K562 (cell line): Measurements from ENCODE around the gene AJM1. TPM values are rescaled to one million over a fixed set of nuclear protein-coding genes. Genes with fewer than 3 reads are reported as not detected.
A peak's percentile ranks its signal among the peaks of the same experiment; 100 is the strongest.

Experiments
- ATAC-seq: fragments of 200-7000 bp; cut with Tn5 transposase; 3 replicates; pipeline ENCODE4 v1.9.1; 2020; ENCODE audit warnings: moderate library complexity
- BruUV-seq: library from RNA; stranded (reverse); fragments of 400-500 nt; replicated peaks from 2 replicates; lab custom pipeline; 2021; lab: Mats Ljungman, UMichigan
- CTCF ChIA-PET: fragments of 300-600 bp; formaldehyde crosslinking; extraction: SDS; loops from one replicate; lab custom pipeline; 2021; ENCODE audit warnings: low intra/inter-chr PET ratio; lab: Yijun Ruan, JAX
- POLR2A ChIA-PET: fragments of 300-600, 350-650 bp; sonication (Branson Sonifier 250); formaldehyde crosslinking; extraction: SDS; loops from one replicate; lab custom pipeline; 2021; ENCODE audit warnings: antibody characterized with exemption, inconsistent platforms; lab: Yijun Ruan, JAX
- DNase-seq, 4 experiments: peaks; one replicate each; pipeline versions ENCODE4 v3.0.0 to v3.0.0-alpha.2; 2011 to 2018; ENCODE audit warnings: low spot score in 3 of 4, mixed read lengths in 3 of 4; ENCODE audit errors: extremely low read depth in 1 of 4
- FAIRE-seq: peaks from 2 replicates; lab custom pipeline; 2011; peaks lifted over from hg19 to GRCh38; lab: Jason Lieb, UNC
- H2AFZ ChIP-seq: 2 replicates; pipeline ENCODE4 v1.6.0; 2011; ENCODE audit warnings: low read depth, low read length, control low read depth, inconsistent platforms
- H3K27ac ChIP-seq: fragments of 200-600 bp; 3 replicates; pipeline ENCODE4 v1.8.0; 2011; ENCODE audit warnings: low read depth, mild to moderate bottlenecking, control low read depth, inconsistent platforms, low read length, moderate library complexity, mixed read lengths; ENCODE audit errors: extremely low read depth
- H3K27me3 ChIP-seq, 2 experiments: fragments of 300-600 bp in 1 of 2; 2 replicates in 1 of 2; 3 replicates in 1 of 2; pipeline versions ENCODE4 v1.6.0 to v1.8.0; 2011; ENCODE audit warnings: inconsistent platforms in 2 of 2, low read length in 2 of 2, mild to moderate bottlenecking in 1 of 2, mixed read lengths in 1 of 2, moderate library complexity in 1 of 2; ENCODE audit not compliant: control insufficient read depth in 2 of 2, insufficient read depth in 2 of 2
- H3K36me3 ChIP-seq: fragments of 300-600 bp; 3 replicates; pipeline ENCODE4 v1.8.0; 2011; ENCODE audit warnings: mild to moderate bottlenecking, low read length, inconsistent platforms; ENCODE audit not compliant: control insufficient read depth, insufficient read depth
- H3K4me1 ChIP-seq, 2 experiments: fragments of 200-600 bp in 1 of 2; replicated peaks in 1 of 2; 2 replicates in 1 of 2; 3 replicates in 1 of 2; pipeline versions ENCODE4 v1.5.1 to v1.8.0; 2011; ENCODE audit warnings: inconsistent platforms in 2 of 2, low read length in 2 of 2, mild to moderate bottlenecking in 1 of 2, mixed read lengths in 1 of 2, moderate library complexity in 1 of 2; ENCODE audit not compliant: control insufficient read depth in 2 of 2, insufficient read depth in 2 of 2
- H3K4me2 ChIP-seq: 2 replicates; pipeline ENCODE4 v1.6.1; 2011; ENCODE audit warnings: low read length, control low read depth, inconsistent platforms, mixed read lengths; ENCODE audit not compliant: insufficient read depth
- H3K4me3 ChIP-seq: fragments of 200-600 bp; sonication (generic), shearing (Covaris generic); 2 replicates; pipeline ENCODE4 v1.5.1; 2016; ENCODE audit warnings: control low read depth, inconsistent platforms
- H3K79me2 ChIP-seq: fragments of 200-600 bp; 3 replicates; pipeline ENCODE4 v1.8.0; 2011; ENCODE audit warnings: low read length, inconsistent platforms; ENCODE audit not compliant: control insufficient read depth, insufficient read depth
- H3K9ac ChIP-seq, 2 experiments: 2 replicates each; pipeline versions ENCODE4 v1.6.0 to v1.6.1; 2011; ENCODE audit warnings: low read depth in 2 of 2, low read length in 2 of 2, control low read depth in 1 of 2, inconsistent platforms in 1 of 2, mild to moderate bottlenecking in 1 of 2, mixed read lengths in 1 of 2; ENCODE audit not compliant: insufficient read depth in 1 of 2
- H3K9me1 ChIP-seq: one replicate; pipeline ENCODE4 v1.6.0; 2011; ENCODE audit warnings: inconsistent platforms, mild to moderate bottlenecking, low read length, moderate library complexity; ENCODE audit not compliant: control insufficient read depth, insufficient read depth
- H3K9me3 ChIP-seq: replicated peaks from 2 replicates; pipeline ENCODE4 v1.5.1; 2011; ENCODE audit warnings: low read depth, low read length, inconsistent platforms; ENCODE audit not compliant: control insufficient read depth, insufficient read depth
- H4K20me1 ChIP-seq: replicated peaks from 2 replicates; pipeline ENCODE4 v1.6.1; 2011; ENCODE audit warnings: low read length, inconsistent platforms, mixed read lengths; ENCODE audit not compliant: control insufficient read depth, insufficient read depth
- ADNP ChIP-seq: fragments of 200-800 bp; sonication (Bioruptor generic); IDR thresholded peaks from 2 replicates; pipeline ENCODE4 v1.6.1; 2016; ENCODE audit warnings: missing genetic modification characterization, missing compliant biosample characterization
- ATF7 ChIP-seq: fragments of 450-650 bp; IDR thresholded peaks from 2 replicates; pipeline ENCODE4 v1.7.1; 2014; ENCODE audit warnings: mild to moderate bottlenecking, moderate library complexity
- CCNT2 ChIP-seq: IDR thresholded peaks from 2 replicates; pipeline ENCODE4 v1.6.1; 2011; ENCODE audit warnings: borderline replicate concordance, low read depth, mild to moderate bottlenecking, moderate library complexity, mixed read lengths, low read length; ENCODE audit not compliant: insufficient read length; ENCODE audit errors: extremely low read depth
- CHD1 ChIP-seq: fragments of 200-600 bp; sonication (generic); IDR thresholded peaks from one replicate; pipeline ENCODE4 v1.6.1; 2012; ENCODE audit warnings: mild to moderate bottlenecking, moderate library complexity, low read length, inconsistent platforms
- CTCF ChIP-seq, 3 experiments: IDR thresholded peaks in 2 of 3; conservative IDR thresholded peaks in 1 of 3; 2 replicates each; pipeline ENCODE4 v1.5.1; 2011 to 2012; ENCODE audit warnings: low read length in 3 of 3, mild to moderate bottlenecking in 3 of 3, control low read depth in 2 of 3, improper control_type of control experiment in 1 of 3, inconsistent platforms in 1 of 3, low read depth in 1 of 3, mixed read lengths in 1 of 3, moderate library complexity in 1 of 3; ENCODE audit not compliant: insufficient read depth in 2 of 3
- ETS2 ChIP-seq: IDR thresholded peaks from 2 replicates; pipeline ENCODE4 v1.6.1; 2016; ENCODE audit warnings: borderline replicate concordance, missing genetic modification characterization, mild to moderate bottlenecking, moderate library complexity, missing compliant biosample characterization; ENCODE audit not compliant: poor library complexity, severe bottlenecking
- MAX ChIP-seq: sonication (generic); formaldehyde crosslinking; IDR thresholded peaks from 2 replicates; pipeline ENCODE4 v1.9.0; 2022; ENCODE audit warnings: mild to moderate bottlenecking, missing genetic modification reagents
- RBFOX2 ChIP-seq: fragments of 200-400 bp; formaldehyde crosslinking; IDR thresholded peaks from 2 replicates; pipeline ENCODE4 v1.6.1; 2017; ENCODE audit warnings: low read depth, mild to moderate bottlenecking, low read length, moderate library complexity
- SAP30 ChIP-seq: fragments of 200-600 bp; sonication (generic); IDR thresholded peaks from 2 replicates; pipeline ENCODE4 v1.6.1; 2012; ENCODE audit warnings: borderline replicate concordance, low read depth, mild to moderate bottlenecking, moderate library complexity, low read length, control low read depth, inconsistent platforms; ENCODE audit not compliant: insufficient read depth, poor library complexity, severe bottlenecking
- STAG1 ChIP-seq: sonication (generic); formaldehyde crosslinking; IDR thresholded peaks from 2 replicates; pipeline ENCODE4 v1.5.0; 2020; ENCODE audit warnings: missing genetic modification reagents, borderline replicate concordance
- ZBTB7A ChIP-seq: IDR thresholded peaks from 2 replicates; pipeline ENCODE4 v1.6.1; 2011; ENCODE audit warnings: low read depth, mild to moderate bottlenecking, low read length, moderate library complexity, borderline replicate concordance; ENCODE audit not compliant: control insufficient read depth
- ZNF592 ChIP-seq: fragments of 450-650 bp; IDR thresholded peaks from 2 replicates; pipeline ENCODE4 v1.6.1; 2017; ENCODE audit warnings: antibody characterized with exemption, mild to moderate bottlenecking
- ZNF76 ChIP-seq: fragments of 250-450 bp; sonication (Bioruptor Pico); IDR thresholded peaks from 2 replicates; pipeline ENCODE4 v1.4.0; 2020; ENCODE audit warnings: mild to moderate bottlenecking, moderate library complexity, borderline replicate concordance
- WGBS: fragments of 100-300 bp; shearing (Covaris generic); methylation state at CpG from one replicate; pipeline ENCODE4 v1.1.6; 2016; ENCODE audit warnings: low coverage, mixed read lengths; ENCODE audit not compliant: insufficient coverage; ENCODE audit errors: missing lambda C conversion rate; 5-methylcytosine and 5-hydroxymethylcytosine counted together
- in situ Hi-C: fragments of 300-500 bp; cut with MboI; formaldehyde crosslinking; loops from 4 replicates; pipeline ENCODE4 v1.15.0; 2018; ENCODE audit warnings: inconsistent platforms, mixed read lengths
- intact Hi-C: fragments of 100-400 bp; cut with micrococcal nuclease; formaldehyde crosslinking; loops from 2 replicates; pipeline ENCODE4 v1.14.2; 2022
- polyA plus RNA-seq, 8 experiments: library from polyadenylated mRNA; depleted of rRNA in 4 of 8; stranded (reverse) in 5 of 8; unstranded in 3 of 8; fragments of >200 nt; fragmentation: Nextera tagmentation in 2 of 8; fragmentation: Illumina TruSeq in 1 of 8; extraction: Ambion mirVana in 2 of 8; extraction: Trizol in 1 of 8; gene quantifications; 2 replicates each; pipeline versions ENCODE4 v1.2.1 to v1.2.3, GENCODE V29; 2011 to 2014; ENCODE audit warnings: inconsistent platforms in 1 of 8, missing spikeins in 1 of 8
- total RNA-seq, 7 experiments: library from RNA; depleted of rRNA in 6 of 7; stranded (reverse); fragments of >200 nt in 6 of 7; fragmentation: Illumina TruSeq in 2 of 7; extraction: Trizol in 2 of 7; gene quantifications; 2 replicates each; pipeline versions ENCODE4 v1.2.1 to v1.2.3, GENCODE V29; 2011 to 2021; ENCODE audit warnings: low replicate concordance in 1 of 7

Gene AJM1
- total and polyA plus RNA-seq, 9 of the 15 experiments (the other 6 are each of a cell fraction or from before 2014, with no cell fraction given) = 0.01 to 3.7 (median 0.65) TPM; not detected in 1

- no peak for FAIRE-seq
- peak overlapping the region; percentile 91 for H3K27ac ChIP-seq
- peak; percentile 38 for ATAC-seq
- peak in 3 of 4 experiments; percentile 45 to 66 (median 57) for DNase-seq
- under 1% methylated on average over 41 of the region's 93 CpGs for WGBS
- peaks cover 26 to 50% of the 10 kb centered on the region in 2 experiments for H3K4me1 ChIP-seq
- POLR2A ChIA-PET = interaction anchor here (0.6 to 3.6 kb wide), 8 partner anchors 7 to 278 kb away, joined by 3 to 16 read pairs (median 4); no protein-coding TSS in a partner anchor
- no peaks in the 10 kb centered on the region for H3K27me3 ChIP-seq
- H2AFZ ChIP-seq = no peak overlapping the region
- H3K9me1 ChIP-seq = no peaks in the 10 kb centered on the region
- peak overlapping the region; percentile 94 for H3K4me2 ChIP-seq
- peaks cover 50% of the 10 kb centered on the region for H3K36me3 ChIP-seq
- peak overlapping the region; percentile 97 for H3K4me3 ChIP-seq
- CTCF ChIA-PET = interaction anchor here (0.6 to 0.9 kb wide), 3 partner anchors 21 to 81 kb away, joined by 3 read pairs; no protein-coding TSS in a partner anchor
- peaks cover 69% of the 10 kb centered on the region for H3K79me2 ChIP-seq
- no peaks in the 10 kb centered on the region for H4K20me1 ChIP-seq
- intact Hi-C loops = no loop called here
- H3K9ac ChIP-seq = peak overlapping the region; percentile 77 to 99
- BruUV-seq = no TSS peak
- no peaks in the 10 kb centered on the region for H3K9me3 ChIP-seq
- in situ Hi-C loops = no loop called here
- TF ChIP-seq CHD1 = peak; percentile 59
- TF ChIP-seq CTCF (IDR thresholded peaks at IDR 0.05 in 2 of 3, conservative IDR thresholded peaks at IDR 0.05 in 1 of 3; ENCODE audit: insufficient read depth in 2 of 3, low read depth in 1 of 3, low read length in 3 of 3) = peak in 1 of 3 experiments; percentile 60; a peak in 2 of 6 replicates
- peak; percentile 85; the same call in 1 of the 2 replicates for TF ChIP-seq ZBTB7A
- TF ChIP-seq CCNT2 = peak; percentile 22
- TF ChIP-seq RBFOX2 = peak; percentile 74
- TF ChIP-seq ATF7 = 0 out of 2 replicates have a peak, but pooled peaks have one; percentile 4
- no peak for TF ChIP-seq MAX (CRISPR knock-in tag)
- no peak for TF ChIP-seq ETS2 (tag)
- TF ChIP-seq STAG1 (CRISPR knock-in tag) = no peak
- TF ChIP-seq ADNP (tag) = no peak
- TF ChIP-seq ZNF76 = no peak
- 0 out of 2 replicates have a peak, but pooled peaks have one; percentile 13 for TF ChIP-seq ZNF592
- peak; percentile 37 for TF ChIP-seq SAP30
Measured at GRCh38 chr9:136808075-136808805, 34.0 kb upstream of the AJM1 start.
